B cell (primary cell): ENCODE results near the gene PDE3A. TPM values are rescaled to one million over a fixed set of nuclear protein-coding genes. Genes with fewer than 3 reads are reported as not detected.

Experiments
- ATAC-seq: fragments of 200-7000 bp; cut with Tn5 transposase; one replicate; pipeline ENCODE4 v1.10.0; 2021; ENCODE audit warnings: low read depth, mild to moderate bottlenecking, moderate number of reproducible peaks, moderate library complexity
- CTCF ChIA-PET: fragments of 350-600 bp; sonication (Branson Sonifier 250); formaldehyde crosslinking; loops from one replicate; lab custom pipeline; 2021; ENCODE audit warnings: antibody characterized with exemption, inconsistent platforms; lab: Charles Lee
- POLR2A ChIA-PET: fragments of 350-600 bp; sonication (Branson Sonifier 250); formaldehyde crosslinking; loops from one replicate; lab custom pipeline; 2021; ENCODE audit warnings: antibody characterized with exemption; lab: Charles Lee
- DNase-seq: peaks from one replicate; pipeline ENCODE4 v3.0.0; 2013
- H2AFZ ChIP-seq: 2 replicates; pipeline ENCODE4 v1.6.1; 2012; ENCODE audit warnings: mild to moderate bottlenecking, low read depth, low read length; ENCODE audit not compliant: insufficient read depth, poor library complexity, severe bottlenecking
- H3K27ac ChIP-seq, 2 donors: 1 replicate in 1 of 2; 2 replicates in 1 of 2; pipeline ENCODE4 v1.5.1; 2012 to 2013; ENCODE audit warnings: low read length in 2 of 2, mild to moderate bottlenecking in 2 of 2, moderate library complexity in 1 of 2
- H3K27me3 ChIP-seq, 4 experiments: fragments of 200-600 bp in 1 of 4; sonication (generic) in 1 of 4; replicated peaks in 1 of 4; 1 replicate in 2 of 4; 2 replicates in 2 of 4; pipeline versions ENCODE4 v1.6.1 to v1.7.0; 2013 to 2016; ENCODE audit warnings: low read length in 3 of 4, mild to moderate bottlenecking in 2 of 4, mixed read lengths in 1 of 4, moderate library complexity in 1 of 4; ENCODE audit not compliant: insufficient read depth in 4 of 4, control insufficient read depth in 3 of 4; ENCODE audit errors: control extremely low read depth in 1 of 4
- H3K36me3 ChIP-seq, 2 experiments: replicated peaks in 1 of 2; 1 replicate in 1 of 2; 2 replicates in 1 of 2; pipeline versions ENCODE4 v1.6.1 to v1.7.1; 2013; ENCODE audit warnings: low read length in 1 of 2; ENCODE audit not compliant: insufficient read depth in 2 of 2, control insufficient read depth in 1 of 2; ENCODE audit errors: control extremely low read depth in 1 of 2, extremely low read depth in 1 of 2
- H3K4me1 ChIP-seq, 2 donors: fragments of 200-600 bp in 1 of 2; sonication (generic) in 1 of 2; 1 replicate in 1 of 2; 2 replicates in 1 of 2; pipeline versions ENCODE4 v1.5.1 to v1.6.1; 2013 to 2017; ENCODE audit warnings: low read length in 2 of 2; ENCODE audit not compliant: control insufficient read depth in 2 of 2, insufficient read depth in 2 of 2
- H3K4me2 ChIP-seq: replicated peaks from 2 replicates; pipeline ENCODE3; 2012; ENCODE audit warnings: mild to moderate bottlenecking, low read depth, low read length; ENCODE audit not compliant: poor library complexity, severe bottlenecking
- H3K4me3 ChIP-seq, 5 experiments: fragments of 200-600 bp in 1 of 5; sonication (generic) in 1 of 5; 1 replicate in 3 of 5; 2 replicates in 2 of 5; pipeline versions ENCODE4 v1.5.1 to v1.7.0; 2011 to 2016; ENCODE audit warnings: low read length in 4 of 5, mild to moderate bottlenecking in 4 of 5, low read depth in 2 of 5, control low read depth in 1 of 5, moderate library complexity in 1 of 5; ENCODE audit not compliant: insufficient read depth in 1 of 5; ENCODE audit errors: control extremely low read depth in 1 of 5, extremely low read depth in 1 of 5
- H3K79me2 ChIP-seq: fragments of 200-600 bp; sonication (generic); one replicate; pipeline ENCODE4 v1.6.0; 2016; ENCODE audit warnings: low read length; ENCODE audit not compliant: control insufficient read depth, insufficient read depth
- H3K9ac ChIP-seq: fragments of 200-600 bp; sonication (generic); 2 replicates; pipeline ENCODE4 v1.6.1; 2017; ENCODE audit warnings: mild to moderate bottlenecking, low read length, moderate library complexity
- H3K9me3 ChIP-seq, 3 donors: one replicate each; pipeline versions ENCODE4 v1.6.1 to v1.7.1; 2013; ENCODE audit warnings: low read length in 2 of 3; ENCODE audit not compliant: control insufficient read depth in 2 of 3, insufficient read depth in 1 of 3; ENCODE audit errors: control extremely low read depth in 1 of 3
- H4K20me1 ChIP-seq: 2 replicates; pipeline ENCODE4 v1.6.0; 2012; ENCODE audit warnings: mild to moderate bottlenecking, low read length; ENCODE audit not compliant: insufficient read depth, control insufficient read depth, poor library complexity, severe bottlenecking
- H3K27ac Mint-ChIP-seq: one replicate; pipeline ENCODE4 v1.8.0; 2021; ENCODE audit warnings: mixed read lengths
- H3K27me3 Mint-ChIP-seq: one replicate; pipeline ENCODE4 v1.8.0; 2021; ENCODE audit warnings: mixed read lengths
- H3K4me1 Mint-ChIP-seq: one replicate; pipeline ENCODE4 v1.8.0; 2021; ENCODE audit warnings: mixed read lengths
- H3K4me3 Mint-ChIP-seq: one replicate; pipeline ENCODE4 v1.8.0; 2021; ENCODE audit warnings: mixed read lengths
- H3K9me3 Mint-ChIP-seq: one replicate; pipeline ENCODE4 v1.8.0; 2022; ENCODE audit warnings: mixed read lengths; ENCODE audit not compliant: insufficient read depth
- CTCF ChIP-seq: fragments of 200-600 bp; IDR thresholded peaks from one replicate; pipeline ENCODE4 v1.8.0; 2022; ENCODE audit warnings: antibody characterized with exemption, mild to moderate bottlenecking
- EZH2 ChIP-seq: IDR thresholded peaks from 2 replicates; pipeline ENCODE4 v1.6.1; 2012; ENCODE audit warnings: borderline replicate concordance, low read depth, mild to moderate bottlenecking, moderate library complexity, low read length; ENCODE audit not compliant: insufficient read depth, poor library complexity, severe bottlenecking
- WGBS: methylation state at CpG from one replicate; pipeline ENCODE4 v1.1.5; 2013; ENCODE audit warnings: missing lambda C conversion rate; ENCODE audit not compliant: insufficient coverage; 5-methylcytosine and 5-hydroxymethylcytosine counted together
- intact Hi-C: fragments of 100-400 bp; cut with micrococcal nuclease; formaldehyde crosslinking; loops from one replicate; pipeline ENCODE4 v1.10.0; 2022
- polyA plus RNA-seq: library from polyadenylated mRNA; depleted of rRNA; stranded (reverse); fragments of >200 nt; gene quantifications from 2 replicates; pipeline ENCODE4 v1.2.3, GENCODE V29; 2012
- total RNA-seq, 2 donors: library from RNA; stranded (reverse); fragments of 120-200 nt in 1 of 2; gene quantifications; 1 replicate in 1 of 2; 2 replicates in 1 of 2; pipeline versions ENCODE4 v1.2.3 to v1.2.4, GENCODE V29; 2013 to 2022

PDE3A gene
- total and polyA plus RNA-seq, 2 donors (not counting 1 experiment from before 2014, with no cell fraction given), result not detected

- DNase-seq (no peak), ATAC-seq (no peak)
- Histone ChIP-seq H3K4me3 (no peak overlapping the region), H3K9me3 (no peaks in the 10 kb centered on the region), H3K27ac (no peak overlapping the region), H3K9ac (no peak overlapping the region), H2AFZ (no peak overlapping the region), H3K4me1 (no peaks in the 10 kb centered on the region), H3K4me2 (no peak overlapping the region), H3K36me3 (no peaks in the 10 kb centered on the region), H3K79me2 (no peaks in the 10 kb centered on the region), H4K20me1 (no peaks in the 10 kb centered on the region), H3K27me3 (no peaks in the 10 kb centered on the region)
- intact Hi-C loops, result no loop called here
- no CpG with 5 or more reads among the region's 1 CpG for WGBS
- Mint-ChIP-seq H3K9me3 (no peaks in the 10 kb centered on the region), H3K27me3 (no peaks in the 10 kb centered on the region), H3K4me1 (no peaks in the 10 kb centered on the region), H3K27ac (no peak overlapping the region), H3K4me3 (no peak overlapping the region)
- POLR2A ChIA-PET, result no interaction called here
- CTCF ChIA-PET, result no interaction called here
- no peak for TF ChIP-seq EZH2
- no peak for TF ChIP-seq CTCF
Observed at GRCh38 chr12:20495997-20496396, 127.7 kb downstream of the PDE3A start.

GRCh38 chr12:20497707-20498106 lies 129.4 kb downstream of the PDE3A start:
- Histone ChIP-seq H3K9me3 (no peaks in the 10 kb centered on the region), H3K79me2 (no peaks in the 10 kb centered on the region), H2AFZ (no peak overlapping the region), H3K27me3 (no peaks in the 10 kb centered on the region), H3K36me3 (no peaks in the 10 kb centered on the region), H3K4me3 (no peak overlapping the region), H3K4me2 (no peak overlapping the region), H3K27ac (no peak overlapping the region), H3K4me1 (no peaks in the 10 kb centered on the region), H4K20me1 (no peaks in the 10 kb centered on the region), H3K9ac (no peak overlapping the region)
- ATAC-seq (no peak), DNase-seq (no peak)
- no peak overlapping the region for H3K27ac Mint-ChIP-seq
- TF ChIP-seq EZH2 (no peak), CTCF (no peak)
- POLR2A ChIA-PET, result no interaction called here
- no peaks in the 10 kb centered on the region for H3K27me3 Mint-ChIP-seq
- H3K9me3 Mint-ChIP-seq, result no peaks in the 10 kb centered on the region
- WGBS, result no CpG with 5 or more reads among the region's 3 CpGs
- CTCF ChIA-PET, result no interaction called here
- no peak overlapping the region for H3K4me3 Mint-ChIP-seq
- H3K4me1 Mint-ChIP-seq, result no peaks in the 10 kb centered on the region
- intact Hi-C loops, result no loop called here
